Measurements from ENCODE around the gene NFE2L2. TPM values are rescaled to one million over a fixed set of nuclear protein-coding genes. Genes with fewer than 3 reads are reported as not detected.

The NFE2L2 gene
- total RNA-seq, 1 experiment from 2014 or later: 26.3 TPM

GRCh38 chr2:177283906-177284305 is 19.4 kb upstream of the NFE2L2 start:
- no peak overlapping the region for H3K27ac Mint-ChIP-seq
- H3K4me1 Mint-ChIP-seq: peaks cover 8% of the 10 kb centered on the region
- POLR2A ChIA-PET: interaction anchor here (0.6 kb wide), 1 partner anchor 349 kb away, joined by 4 read pairs; no protein-coding TSS in a partner anchor
- CTCF ChIA-PET: interaction anchor here (1.0 to 1.7 kb wide), 3 partner anchors 31 to 119 kb away, joined by 3 to 8 read pairs (median 4); no protein-coding TSS in a partner anchor
- TF ChIP-seq CREB1 (CRISPR knock-in tag; IDR thresholded peaks at IDR 0.05) (no peak), TP53 (CRISPR knock-in tag; IDR thresholded peaks at IDR 0.05) (no peak), NR1H2 (CRISPR knock-in tag; IDR thresholded peaks at IDR 0.05) (no peak), KAT7 (CRISPR knock-in tag; IDR thresholded peaks at IDR 0.05; ENCODE audit: borderline replicate concordance) (no peak), GRHL2 (CRISPR knock-in tag; IDR thresholded peaks at IDR 0.05; ENCODE audit: insufficient replicate concordance, severe bottlenecking) (no peak), MAX (CRISPR knock-in tag; IDR thresholded peaks at IDR 0.05) (no peak), E2F1 (CRISPR knock-in tag; IDR thresholded peaks at IDR 0.05) (no peak), MLX (CRISPR knock-in tag; IDR thresholded peaks at IDR 0.05) (no peak), ZNF671 (CRISPR knock-in tag; IDR thresholded peaks at IDR 0.05) (no peak)
- no peak overlapping the region for H3K4me3 Mint-ChIP-seq
- no peaks in the 10 kb centered on the region for H3K36me3 Mint-ChIP-seq
- H3K9me3 Mint-ChIP-seq: no peaks in the 10 kb centered on the region
- no peak for DNase-seq (ENCODE audit: low spot score)
- no peak for ATAC-seq
- no peaks in the 10 kb centered on the region for H3K27me3 Mint-ChIP-seq (ENCODE audit: low read depth)

- Mint-ChIP-seq H3K27ac (no peak overlapping the region), H3K27me3 (ENCODE audit: low read depth) (no peaks in the 10 kb centered on the region), H3K36me3 (no peaks in the 10 kb centered on the region), H3K4me3 (no peak overlapping the region), H3K4me1 (peaks cover 8% of the 10 kb centered on the region), H3K9me3 (no peaks in the 10 kb centered on the region)
- ATAC-seq: no peak
- no peak for DNase-seq (ENCODE audit: low spot score)
- POLR2A ChIA-PET: interaction anchor here (0.6 kb wide), 1 partner anchor 19 kb away, joined by 3 read pairs; the partner anchor contains the start of gene NFE2L2
- CTCF ChIA-PET: interaction anchor here (1.0 to 2.1 kb wide), 5 partner anchors 11 to 118 kb away, joined by 3 to 9 read pairs (median 4); partner anchors contain the start of gene NFE2L2
- TF ChIP-seq ZNF219 (CRISPR knock-in tag; IDR thresholded peaks at IDR 0.05; ENCODE audit: borderline replicate concordance) (no peak), HMGXB4 (CRISPR knock-in tag; IDR thresholded peaks at IDR 0.05) (no peak), CREM (CRISPR knock-in tag; IDR thresholded peaks at IDR 0.05) (no peak), SP1 (CRISPR knock-in tag; conservative IDR thresholded peaks at IDR 0.05) (no peak), TP53 (CRISPR knock-in tag; IDR thresholded peaks at IDR 0.05) (no peak), SMAD3 (CRISPR knock-in tag; IDR thresholded peaks at IDR 0.05; ENCODE audit: borderline replicate concordance) (no peak), NR2C2 (CRISPR knock-in tag; IDR thresholded peaks at IDR 0.05) (no peak), ESRRA (CRISPR knock-in tag; IDR thresholded peaks at IDR 0.05; ENCODE audit: borderline replicate concordance) (no peak), GABPB1 (CRISPR knock-in tag; IDR thresholded peaks at IDR 0.05) (no peak), ZNF532 (CRISPR knock-in tag; IDR thresholded peaks at IDR 0.05; ENCODE audit: borderline replicate concordance) (no peak), ZNF396 (CRISPR knock-in tag; IDR thresholded peaks at IDR 0.05; ENCODE audit: borderline replicate concordance) (no peak), CTCF (IDR thresholded peaks at IDR 0.05) (no peak), FOXP1 (CRISPR knock-in tag; IDR thresholded peaks at IDR 0.05; ENCODE audit: borderline replicate concordance) (no peak), ATF6 (CRISPR knock-in tag; IDR thresholded peaks at IDR 0.05) (no peak)
Measured at GRCh38 chr2:177282787-177283572, 18.5 kb upstream of the NFE2L2 start.
